ENCODE data around the gene SBF2. TPM values are rescaled to one million over a fixed set of nuclear protein-coding genes. Genes with fewer than 3 reads are reported as not detected.

The SBF2 gene
- total and polyA plus RNA-seq, 2 of the 13 experiments (the other 11 are each of a cell fraction or from before 2014, with no cell fraction given), result 24.0 to 45.8 TPM

GRCh38 chr11:10021563-10021962 is 272.5 kb downstream of the SBF2 start (continued):
- TF ChIP-seq, protein P1, sequence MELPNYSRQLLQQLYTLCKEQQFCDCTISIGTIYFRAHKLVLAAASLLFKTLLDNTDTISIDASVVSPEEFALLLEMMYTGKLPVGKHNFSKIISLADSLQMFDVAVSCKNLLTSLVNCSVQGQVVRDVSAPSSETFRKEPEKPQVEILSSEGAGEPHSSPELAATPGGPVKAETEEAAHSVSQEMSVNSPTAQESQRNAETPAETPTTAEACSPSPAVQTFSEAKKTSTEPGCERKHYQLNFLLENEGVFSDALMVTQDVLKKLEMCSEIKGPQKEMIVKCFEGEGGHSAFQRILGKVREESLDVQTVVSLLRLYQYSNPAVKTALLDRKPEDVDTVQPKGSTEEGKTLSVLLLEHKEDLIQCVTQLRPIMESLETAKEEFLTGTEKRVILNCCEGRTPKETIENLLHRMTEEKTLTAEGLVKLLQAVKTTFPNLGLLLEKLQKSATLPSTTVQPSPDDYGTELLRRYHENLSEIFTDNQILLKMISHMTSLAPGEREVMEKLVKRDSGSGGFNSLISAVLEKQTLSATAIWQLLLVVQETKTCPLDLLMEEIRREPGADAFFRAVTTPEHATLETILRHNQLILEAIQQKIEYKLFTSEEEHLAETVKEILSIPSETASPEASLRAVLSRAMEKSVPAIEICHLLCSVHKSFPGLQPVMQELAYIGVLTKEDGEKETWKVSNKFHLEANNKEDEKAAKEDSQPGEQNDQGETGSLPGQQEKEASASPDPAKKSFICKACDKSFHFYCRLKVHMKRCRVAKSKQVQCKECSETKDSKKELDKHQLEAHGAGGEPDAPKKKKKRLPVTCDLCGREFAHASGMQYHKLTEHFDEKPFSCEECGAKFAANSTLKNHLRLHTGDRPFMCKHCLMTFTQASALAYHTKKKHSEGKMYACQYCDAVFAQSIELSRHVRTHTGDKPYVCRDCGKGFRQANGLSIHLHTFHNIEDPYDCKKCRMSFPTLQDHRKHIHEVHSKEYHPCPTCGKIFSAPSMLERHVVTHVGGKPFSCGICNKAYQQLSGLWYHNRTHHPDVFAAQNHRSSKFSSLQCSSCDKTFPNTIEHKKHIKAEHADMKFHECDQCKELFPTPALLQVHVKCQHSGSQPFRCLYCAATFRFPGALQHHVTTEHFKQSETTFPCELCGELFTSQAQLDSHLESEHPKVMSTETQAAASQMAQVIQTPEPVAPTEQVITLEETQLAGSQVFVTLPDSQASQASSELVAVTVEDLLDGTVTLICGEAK (IDR thresholded peaks at IDR 0.05), result no peak
- TF ChIP-seq, protein P1 (CRISPR knock-in tag; IDR thresholded peaks at IDR 0.05), result no peak
- TF ChIP-seq RNF2 (conservative IDR thresholded peaks at IDR 0.05; ENCODE audit: low read depth) (no peak), NR2F2 (IDR thresholded peaks at IDR 0.05; ENCODE audit: borderline replicate concordance, low read depth) (no peak), HDAC2 (CRISPR knock-in tag; IDR thresholded peaks at IDR 0.05) (peak; percentile 49; the same call in 1 of the 2 replicates), MBD4 (IDR thresholded peaks at IDR 0.05; ENCODE audit: borderline replicate concordance, low read length) (0 out of 2 replicates have a peak, but pooled peaks have one; percentile 10), ZFP62 (CRISPR knock-in tag; IDR thresholded peaks at IDR 0.05) (no peak), MED13 (CRISPR knock-in tag; IDR thresholded peaks at IDR 0.05) (no peak), CREB1 (IDR thresholded peaks at IDR 0.05) (no peak), CREB1 (CRISPR knock-in tag; IDR thresholded peaks at IDR 0.05) (no peak), FOXM1 (CRISPR knock-in tag; IDR thresholded peaks at IDR 0.05) (no peak), FOXP4 (CRISPR knock-in tag; IDR thresholded peaks at IDR 0.05) (peak; percentile 62), ZNF496 (CRISPR knock-in tag; IDR thresholded peaks at IDR 0.05; ENCODE audit: insufficient replicate concordance) (no peak), FOXO1 (CRISPR knock-in tag; IDR thresholded peaks at IDR 0.05) (no peak)
- TF ChIP-seq, protein P2, sequence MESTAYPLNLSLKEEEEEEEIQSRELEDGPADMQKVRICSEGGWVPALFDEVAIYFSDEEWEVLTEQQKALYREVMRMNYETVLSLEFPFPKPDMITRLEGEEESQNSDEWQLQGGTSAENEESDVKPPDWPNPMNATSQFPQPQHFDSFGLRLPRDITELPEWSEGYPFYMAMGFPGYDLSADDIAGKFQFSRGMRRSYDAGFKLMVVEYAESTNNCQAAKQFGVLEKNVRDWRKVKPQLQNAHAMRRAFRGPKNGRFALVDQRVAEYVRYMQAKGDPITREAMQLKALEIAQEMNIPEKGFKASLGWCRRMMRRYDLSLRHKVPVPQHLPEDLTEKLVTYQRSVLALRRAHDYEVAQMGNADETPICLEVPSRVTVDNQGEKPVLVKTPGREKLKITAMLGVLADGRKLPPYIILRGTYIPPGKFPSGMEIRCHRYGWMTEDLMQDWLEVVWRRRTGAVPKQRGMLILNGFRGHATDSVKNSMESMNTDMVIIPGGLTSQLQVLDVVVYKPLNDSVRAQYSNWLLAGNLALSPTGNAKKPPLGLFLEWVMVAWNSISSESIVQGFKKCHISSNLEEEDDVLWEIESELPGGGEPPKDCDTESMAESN (CRISPR knock-in tag; conservative IDR thresholded peaks at IDR 0.05), result no peak
